Endothelial cell of umbilical vein (primary cell): ENCODE results near the gene RAD51B. TPM values are rescaled to one million over a fixed set of nuclear protein-coding genes. Genes with fewer than 3 reads are reported as not detected.

Experiments used
- BruUV-seq: library from RNA; stranded (reverse); fragments of 400-500 nt; replicated peaks from 2 replicates; lab custom pipeline; 2021; lab: Mats Ljungman, UMichigan
- CTCF ChIA-PET: fragments of 300-600, 350-600 bp; sonication (Branson Sonifier 250); formaldehyde crosslinking; loops from one replicate; lab custom pipeline; 2021; ENCODE audit warnings: antibody characterized with exemption, inconsistent platforms; lab: Charles Lee
- POLR2A ChIA-PET: fragments of 300-600, 350-600 bp; sonication (Branson Sonifier 250); formaldehyde crosslinking; loops from one replicate; lab custom pipeline; 2021; ENCODE audit warnings: antibody characterized with exemption, inconsistent platforms; lab: Charles Lee
- DNase-seq: peaks from one replicate; pipeline ENCODE4 v3.0.0-alpha.2; 2011; ENCODE audit warnings: low read depth, low spot score
- FAIRE-seq: peaks from 2 replicates; lab custom pipeline; 2011; peaks lifted over from hg19 to GRCh38; lab: Jason Lieb, UNC
- H2AFZ ChIP-seq: 2 replicates; pipeline ENCODE4 v1.6.0; 2012; ENCODE audit warnings: low read depth, low read length, control low read depth, inconsistent platforms
- H3K27ac ChIP-seq: 2 replicates; pipeline ENCODE4 v1.5.1; 2011; ENCODE audit warnings: low read depth, mild to moderate bottlenecking, control low read depth, low read length, moderate library complexity; ENCODE audit not compliant: insufficient read depth
- H3K27me3 ChIP-seq, 2 experiments: 2 replicates each; pipeline versions ENCODE4 v1.6.0 to v1.6.1; 2011; ENCODE audit warnings: low read length in 2 of 2, mixed read lengths in 1 of 2; ENCODE audit not compliant: control insufficient read depth in 2 of 2, insufficient read depth in 2 of 2
- H3K36me3 ChIP-seq, 2 experiments: 2 replicates in 1 of 2; 3 replicates in 1 of 2; pipeline ENCODE4 v1.5.1; 2011; ENCODE audit warnings: low read length in 2 of 2, mild to moderate bottlenecking in 1 of 2, moderate library complexity in 1 of 2; ENCODE audit not compliant: control insufficient read depth in 2 of 2, insufficient read depth in 2 of 2; ENCODE audit errors: extremely low read depth in 1 of 2
- H3K4me1 ChIP-seq: 3 replicates; pipeline ENCODE4 v1.5.1; 2011; ENCODE audit warnings: mild to moderate bottlenecking, low read length; ENCODE audit not compliant: control insufficient read depth, insufficient read depth; ENCODE audit errors: extremely low read depth
- H3K4me2 ChIP-seq: 2 replicates; pipeline ENCODE4 v1.6.1; 2011; ENCODE audit warnings: low read length, control low read depth, mixed read lengths; ENCODE audit not compliant: insufficient read depth
- H3K4me3 ChIP-seq, 3 experiments: fragments of 200-600 bp in 1 of 3; sonication (generic), shearing (Covaris generic) in 1 of 3; replicated peaks in 1 of 3; 2 replicates each; pipeline ENCODE4 v1.5.1; 2011 to 2016; ENCODE audit warnings: control low read depth in 3 of 3, low read length in 3 of 3, mild to moderate bottlenecking in 2 of 3, inconsistent platforms in 1 of 3, low read depth in 1 of 3, moderate library complexity in 1 of 3; ENCODE audit not compliant: insufficient read depth in 1 of 3
- H3K79me2 ChIP-seq: 2 replicates; pipeline ENCODE4 v1.6.0; 2012; ENCODE audit warnings: low read length, inconsistent platforms; ENCODE audit not compliant: control insufficient read depth, insufficient read depth
- H3K9ac ChIP-seq: replicated peaks from 2 replicates; pipeline ENCODE3; 2011; ENCODE audit warnings: low read length, control low read depth; ENCODE audit not compliant: insufficient read depth; ENCODE audit errors: extremely low read depth
- H3K9me1 ChIP-seq: replicated peaks from 3 replicates; pipeline ENCODE4 v1.6.0; 2011; ENCODE audit warnings: mild to moderate bottlenecking, low read length; ENCODE audit not compliant: control insufficient read depth, insufficient read depth; ENCODE audit errors: extremely low read depth
- H3K9me3 ChIP-seq: replicated peaks from 2 replicates; pipeline ENCODE4 v1.5.1; 2012; ENCODE audit warnings: low read length, inconsistent platforms; ENCODE audit not compliant: control insufficient read depth, insufficient read depth
- H4K20me1 ChIP-seq: replicated peaks from 2 replicates; pipeline ENCODE3; 2011; ENCODE audit warnings: mild to moderate bottlenecking, low read length; ENCODE audit not compliant: control insufficient read depth, insufficient read depth; ENCODE audit errors: extremely low read depth
- GATA2 ChIP-seq: IDR thresholded peaks from 2 replicates; pipeline ENCODE4 v1.7.0; 2011; ENCODE audit warnings: low read depth, mild to moderate bottlenecking, moderate library complexity, mixed read lengths, low read length; ENCODE audit not compliant: insufficient read length, insufficient read depth
- JUN ChIP-seq: IDR thresholded peaks from 2 replicates; pipeline ENCODE4 v1.6.1; 2011; ENCODE audit warnings: borderline replicate concordance, low read depth; ENCODE audit not compliant: insufficient read length, insufficient read depth
- POLR2A ChIP-seq: IDR thresholded peaks from 2 replicates; pipeline ENCODE4 v1.6.1; 2012; ENCODE audit warnings: low read depth, mild to moderate bottlenecking, control low read depth, low read length
- dilution Hi-C: fragments of 300-500 bp; cut with MboI; formaldehyde crosslinking; loops from one replicate; pipeline ENCODE4 v1.15.0; 2019; ENCODE audit warnings: low sequenced_read_pairs; ENCODE audit not compliant: extremely low pct_ligation_motif_present
- intact Hi-C: fragments of 100-400 bp; cut with micrococcal nuclease; formaldehyde crosslinking; loops from one replicate; pipeline ENCODE4 v1.10.0; 2022
- polyA plus RNA-seq, 4 experiments: library from polyadenylated mRNA; depleted of rRNA in 3 of 4; stranded (reverse) in 3 of 4; unstranded in 1 of 4; fragments of >200 nt; gene quantifications; 2 replicates each; pipeline versions ENCODE4 v1.2.1 to v1.2.3, GENCODE V29; 2011 to 2012; ENCODE audit warnings: missing spikeins in 1 of 4
- total RNA-seq: library from RNA; stranded (reverse); gene quantifications from 2 replicates; pipeline ENCODE4 v1.2.3, GENCODE V29; 2021
- TF ChIP-seq, protein P1 (sequence below), 2 donors: IDR thresholded peaks; 1 replicate in 1 of 2; 2 replicates in 1 of 2; pipeline ENCODE4 v1.5.1; 2011; ENCODE audit warnings: low read length in 2 of 2, mild to moderate bottlenecking in 2 of 2, moderate library complexity in 2 of 2, control low read depth in 1 of 2, inconsistent platforms in 1 of 2, low read depth in 1 of 2; ENCODE audit not compliant: insufficient read depth in 1 of 2; ENCODE audit errors: extremely low read depth in 1 of 2
- TF ChIP-seq, protein P2 (sequence below): IDR thresholded peaks from 2 replicates; pipeline ENCODE4 v1.6.1; 2011; ENCODE audit not compliant: insufficient read depth, insufficient read length

Gene RAD51B
- total and polyA plus RNA-seq, 2 donors (not counting 3 experiments of a cell fraction or from before 2014, with no cell fraction given): 3.9 to 19.0 TPM

DNA sequence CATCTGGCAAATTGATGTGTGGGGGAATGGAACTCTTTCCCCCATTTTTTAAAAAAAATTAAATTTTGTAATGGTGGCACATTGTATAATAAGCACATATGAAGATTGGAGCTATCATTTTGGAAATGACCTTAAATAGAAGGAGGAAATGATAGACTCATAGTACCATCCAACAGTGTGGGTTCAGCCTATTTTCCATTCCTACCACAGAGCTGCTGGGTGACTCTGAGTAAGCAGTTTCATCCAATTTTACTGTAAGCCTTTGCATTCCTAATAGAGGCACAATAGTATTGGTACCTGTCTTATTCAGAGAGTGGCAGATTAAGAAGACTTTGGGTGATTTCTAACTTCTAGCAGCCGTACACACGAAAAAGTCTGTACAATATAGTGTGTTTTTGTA lies 304.5 kb downstream of the RAD51B start:
- dilution Hi-C loops (no loop called here), intact Hi-C loops (no loop called here)
- H3K4me1 ChIP-seq: no peaks in the 10 kb centered on the region
- H3K27ac ChIP-seq: no peak overlapping the region
- H4K20me1 ChIP-seq: no peaks in the 10 kb centered on the region
- DNase-seq: no peak
- FAIRE-seq: no peak
- TF ChIP-seq JUN (no peak), POLR2A (no peak), GATA2 (no peak)
- TF ChIP-seq, protein P1, sequence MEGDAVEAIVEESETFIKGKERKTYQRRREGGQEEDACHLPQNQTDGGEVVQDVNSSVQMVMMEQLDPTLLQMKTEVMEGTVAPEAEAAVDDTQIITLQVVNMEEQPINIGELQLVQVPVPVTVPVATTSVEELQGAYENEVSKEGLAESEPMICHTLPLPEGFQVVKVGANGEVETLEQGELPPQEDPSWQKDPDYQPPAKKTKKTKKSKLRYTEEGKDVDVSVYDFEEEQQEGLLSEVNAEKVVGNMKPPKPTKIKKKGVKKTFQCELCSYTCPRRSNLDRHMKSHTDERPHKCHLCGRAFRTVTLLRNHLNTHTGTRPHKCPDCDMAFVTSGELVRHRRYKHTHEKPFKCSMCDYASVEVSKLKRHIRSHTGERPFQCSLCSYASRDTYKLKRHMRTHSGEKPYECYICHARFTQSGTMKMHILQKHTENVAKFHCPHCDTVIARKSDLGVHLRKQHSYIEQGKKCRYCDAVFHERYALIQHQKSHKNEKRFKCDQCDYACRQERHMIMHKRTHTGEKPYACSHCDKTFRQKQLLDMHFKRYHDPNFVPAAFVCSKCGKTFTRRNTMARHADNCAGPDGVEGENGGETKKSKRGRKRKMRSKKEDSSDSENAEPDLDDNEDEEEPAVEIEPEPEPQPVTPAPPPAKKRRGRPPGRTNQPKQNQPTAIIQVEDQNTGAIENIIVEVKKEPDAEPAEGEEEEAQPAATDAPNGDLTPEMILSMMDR (IDR thresholded peaks at IDR 0.05; ENCODE audit: extremely low read depth in 1 of 2, insufficient read depth in 1 of 2, low read depth in 1 of 2, low read length in 2 of 2): no peak
- TF ChIP-seq, protein P2, sequence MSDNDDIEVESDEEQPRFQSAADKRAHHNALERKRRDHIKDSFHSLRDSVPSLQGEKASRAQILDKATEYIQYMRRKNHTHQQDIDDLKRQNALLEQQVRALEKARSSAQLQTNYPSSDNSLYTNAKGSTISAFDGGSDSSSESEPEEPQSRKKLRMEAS: no peak
- BruUV-seq: no TSS peak
- H3K36me3 ChIP-seq: no peaks in the 10 kb centered on the region
- no peak overlapping the region for H3K4me2 ChIP-seq
- no peak overlapping the region for H3K9ac ChIP-seq
- no peak overlapping the region for H3K4me3 ChIP-seq
- ChIA-PET CTCF (interaction anchor here (0.7 to 1.9 kb wide), 3 partner anchors 27 to 125 kb away, joined by 3 to 4 read pairs (median 3); no protein-coding TSS in a partner anchor), POLR2A (interaction anchor here (0.7 kb wide), 1 partner anchor 351 kb away, joined by 3 read pairs; no protein-coding TSS in a partner anchor)
- H3K27me3 ChIP-seq: no peaks in the 10 kb centered on the region
- H3K9me1 ChIP-seq: no peaks in the 10 kb centered on the region
- no peak overlapping the region for H2AFZ ChIP-seq
- H3K9me3 ChIP-seq: no peaks in the 10 kb centered on the region
- no peaks in the 10 kb centered on the region for H3K79me2 ChIP-seq
